Body of pancreas (tissue), 4 donors: ENCODE data around the gene RNF213. TPM values are rescaled to one million over a fixed set of nuclear protein-coding genes. Genes with fewer than 3 reads are reported as not detected.
A peak's percentile ranks its signal among the peaks of the same experiment; 100 is the strongest.
"Not testable (repeated sequence)": the region's sequence is repeated elsewhere in the genome, so short reads cannot be mapped to it uniquely, and the experiment has no call there.

Experiments
- ATAC-seq: fragments of 150-250 bp; one replicate; pipeline ENCODE4 v1.9.1; 2016
- DNase-seq, 4 donors: peaks; one replicate each; pipeline ENCODE4 v3.0.0-alpha.2; 2019
- H3K27ac ChIP-seq, 4 donors: fragments of 200-600 bp; sonication (generic); 1 replicate in 3 of 4; 2 replicates in 1 of 4; pipeline versions ENCODE4 v1.5.1 to v1.6.1; 2016 to 2019; ENCODE audit warnings: mild to moderate bottlenecking in 1 of 4, mixed read lengths in 1 of 4, moderate library complexity in 1 of 4
- H3K27me3 ChIP-seq, 2 donors: fragments of 200-600 bp; sonication (generic); one replicate each; pipeline ENCODE4 v1.6.0; 2016; ENCODE audit warnings: mild to moderate bottlenecking in 1 of 2
- H3K36me3 ChIP-seq, 2 donors: fragments of 200-600 bp; sonication (generic); replicated peaks in 1 of 2; 2 replicates each; pipeline ENCODE4 v1.5.1; 2016; ENCODE audit warnings: low read depth in 2 of 2; ENCODE audit not compliant: insufficient read depth in 1 of 2
- H3K4me1 ChIP-seq: fragments of 200-600 bp; sonication (generic); one replicate; pipeline ENCODE4 v1.6.0; 2016
- H3K4me3 ChIP-seq, 2 donors: fragments of 200-600 bp; sonication (generic); 1 replicate in 1 of 2; 2 replicates in 1 of 2; pipeline ENCODE4 v1.5.1; 2016 to 2019
- H3K9me3 ChIP-seq, 3 donors: fragments of 200-600 bp; sonication (generic); 1 replicate in 2 of 3; 2 replicates in 1 of 3; pipeline ENCODE4 v1.5.1; 2016
- CTCF ChIP-seq, 7 experiments: fragments of 450-650 bp in 4 of 7; fragments of 200-600 bp in 3 of 7; sonication (generic) in 3 of 7; IDR thresholded peaks; one replicate each; pipeline ENCODE4 v1.5.1; 2016 to 2019; ENCODE audit warnings: antibody characterized with exemption in 7 of 7
- POLR2A ChIP-seq, 3 donors: fragments of 450-650 bp; IDR thresholded peaks; one replicate each; pipeline ENCODE4 v1.6.1; 2016; ENCODE audit warnings: antibody characterized with exemption in 3 of 3, mild to moderate bottlenecking in 2 of 3
- WGBS, 2 donors: methylation state at CpG; one replicate each; pipeline ENCODE4 v1.1.5; 2017; 5-methylcytosine and 5-hydroxymethylcytosine counted together
- intact Hi-C: fragments of 100-400 bp; cut with DNase I; formaldehyde crosslinking; loops from one replicate; pipeline ENCODE4 v1.15.1; 2023
- total RNA-seq, 2 donors: library from RNA; depleted of rRNA; stranded (reverse); fragments of >200 nt; gene quantifications; one replicate each; pipeline ENCODE4 v1.1.0, GENCODE V29; 2016

Gene RNF213
- total RNA-seq, 2 donors from 2014 or later = 60.7 to 69.5 TPM

GRCh38 chr17:80397034-80397387, 136.4 kb downstream of the RNF213 start:
- no peak for DNase-seq
- H3K27me3 ChIP-seq = no peaks in the 10 kb centered on the region
- ATAC-seq = no peak
- peaks cover 0 to 3% of the 10 kb centered on the region in 2 donors for H3K36me3 ChIP-seq
- TF ChIP-seq CTCF (IDR thresholded peaks at IDR 0.05) (no peak), POLR2A (IDR thresholded peaks at IDR 0.05) (no peak)
- WGBS, 2 donors = 87 to 88% methylated on average over 6 of the region's 6 CpGs
- H3K4me1 ChIP-seq = no peaks in the 10 kb centered on the region
- H3K27ac ChIP-seq = no peak overlapping the region
- H3K9me3 ChIP-seq = no peaks in the 10 kb centered on the region
- intact Hi-C loops = no loop called here
- no peak overlapping the region for H3K4me3 ChIP-seq

GRCh38 chr17:80397686-80398085, 137.0 kb downstream of the RNF213 start:
- no peak for DNase-seq
- Histone ChIP-seq H3K36me3 (no peaks in the 10 kb centered on the region), H3K27ac (no peak overlapping the region), H3K4me3 (no peak overlapping the region), H3K4me1 (no peaks in the 10 kb centered on the region), H3K9me3 (no peaks in the 10 kb centered on the region), H3K27me3 (no peaks in the 10 kb centered on the region)
- ATAC-seq = no peak
- intact Hi-C loops = no loop called here
- 80 to 84% methylated on average over 10 of the region's 10 CpGs for WGBS, 2 donors
- TF ChIP-seq POLR2A (IDR thresholded peaks at IDR 0.05) = no peak
- TF ChIP-seq CTCF (IDR thresholded peaks at IDR 0.05) = no peak

GRCh38 chr17:80401086-80401485, 140.4 kb downstream of the RNF213 start:
- H3K36me3 ChIP-seq, H3K4me3 ChIP-seq, ATAC-seq, intact Hi-C loops, H3K27me3 ChIP-seq, H3K27ac ChIP-seq, H3K4me1 ChIP-seq, H3K9me3 ChIP-seq, DNase-seq: not testable (repeated sequence)
- WGBS, 2 donors = 78 to 84% methylated on average over 9 of the region's 9 CpGs

GRCh38 chr17:80402102-80402501, 141.4 kb downstream of the RNF213 start:
- DNase-seq, H3K4me3 ChIP-seq, H3K9me3 ChIP-seq, ATAC-seq, H3K36me3 ChIP-seq, intact Hi-C loops, H3K27ac ChIP-seq, H3K4me1 ChIP-seq, H3K27me3 ChIP-seq: not testable (repeated sequence)
- WGBS, 2 donors = 93 to 94% methylated on average over 12 to 13 of the region's 13 CpGs

GRCh38 chr17:80402959-80403358, 142.3 kb downstream of the RNF213 start:
- Histone ChIP-seq H3K36me3 (no peaks in the 10 kb centered on the region), H3K27me3 (no peaks in the 10 kb centered on the region), H3K4me3 (no peak overlapping the region), H3K9me3 (no peaks in the 10 kb centered on the region), H3K4me1 (no peaks in the 10 kb centered on the region), H3K27ac (no peak overlapping the region)
- 93 to 97% methylated on average over 4 of the region's 4 CpGs for WGBS, 2 donors
- ATAC-seq (no peak), DNase-seq (no peak)
- TF ChIP-seq CTCF (IDR thresholded peaks at IDR 0.05) = no peak
- no peak for TF ChIP-seq POLR2A (IDR thresholded peaks at IDR 0.05)
- intact Hi-C loops = no loop called here

GRCh38 chr17:80406146-80406545, 145.5 kb downstream of the RNF213 start:
- Histone ChIP-seq H3K4me1 (peaks cover 7% of the 10 kb centered on the region), H3K9me3 (no peaks in the 10 kb centered on the region), H3K36me3 (no peaks in the 10 kb centered on the region), H3K27me3 (no peaks in the 10 kb centered on the region), H3K27ac (no peak overlapping the region), H3K4me3 (no peak overlapping the region)
- intact Hi-C loops = no loop called here
- DNase-seq (no peak), ATAC-seq (no peak)
- WGBS, 2 donors = 86% methylated on average over 8 of the region's 8 CpGs
- no peak for TF ChIP-seq POLR2A (IDR thresholded peaks at IDR 0.05)
- TF ChIP-seq CTCF (IDR thresholded peaks at IDR 0.05) = no peak

- intact Hi-C loops, H3K9me3 ChIP-seq, H3K36me3 ChIP-seq, ATAC-seq, H3K27me3 ChIP-seq, H3K4me1 ChIP-seq, H3K27ac ChIP-seq, H3K4me3 ChIP-seq: not testable (repeated sequence)
- 58 to 85% methylated on average over 5 of the region's 5 CpGs for WGBS, 2 donors
- peak in 2 of 4 donors; percentile 13 to 27 for DNase-seq
Measured at GRCh38 chr17:80407917-80408316, 147.3 kb downstream of the RNF213 start.
